ENCODE data around the gene SLC35D2. TPM values are rescaled to one million over a fixed set of nuclear protein-coding genes. Genes with fewer than 3 reads are reported as not detected.
A peak's percentile ranks its signal among the peaks of the same experiment; 100 is the strongest.
"Not testable (repeated sequence)": the region's sequence is repeated elsewhere in the genome, so short reads cannot be mapped to it uniquely, and the experiment has no call there.

SLC35D2 gene
- total RNA-seq, 8 experiments from 2014 or later = 10.6 to 38.1 (median 24.0) TPM

DNA sequence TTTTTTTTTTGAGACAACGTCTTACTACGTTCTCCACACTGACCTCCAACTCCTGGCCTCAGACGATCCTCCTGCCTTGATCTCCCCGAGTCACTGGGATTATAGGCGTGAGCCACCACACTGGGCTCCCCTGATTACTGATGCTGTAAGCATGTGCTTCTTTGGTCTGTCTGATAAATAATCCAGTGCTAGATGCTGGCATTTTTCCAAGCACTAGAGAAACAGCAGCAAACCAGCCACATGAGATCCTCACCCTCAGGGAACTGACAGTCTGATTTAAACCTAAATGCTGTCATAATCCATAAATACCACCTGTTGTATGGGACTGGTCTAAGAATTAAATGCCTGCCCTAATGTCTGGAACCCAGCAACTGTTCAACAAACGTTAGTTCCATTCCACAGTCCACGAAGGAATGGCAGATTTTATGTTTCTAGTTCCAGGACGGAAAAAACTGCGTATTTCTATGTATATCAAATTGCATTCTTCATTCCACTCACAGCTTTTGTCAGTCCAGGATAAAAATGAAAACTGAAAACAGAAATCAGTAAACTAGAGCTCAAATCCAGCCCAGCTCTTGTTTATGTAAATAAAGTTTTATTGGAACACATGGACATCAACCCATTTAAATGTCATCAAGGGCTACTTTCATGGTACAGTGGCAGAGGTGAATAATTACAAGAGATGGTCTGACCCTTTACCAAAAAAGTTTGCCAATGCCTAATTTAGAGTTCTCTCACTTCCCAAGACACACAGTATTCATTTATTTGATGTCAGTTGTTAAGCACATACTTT lies 20.1 kb downstream of the SLC35D2 start:
- WGBS, 10 experiments = 89 to 97% (median 94%) methylated on average over 4 to 9 of the region's 9 CpGs
- Histone ChIP-seq H3K27ac (no peak overlapping the region), H3K4me1 (replicated peaks in 1 of 2) (no peaks in the 10 kb centered on the region), H3K4me3 (no peak overlapping the region)
- in situ Hi-C loops (cut with MboI; ENCODE audit: low pct_unique_long_range_greater_than_20kb in 2 of 9, low sequenced_read_pairs in 9 of 9, unreplicated experiment in 9 of 9) = no loop called here
- no peak for ATAC-seq (replicated peaks in 6 of 8)

DNA sequence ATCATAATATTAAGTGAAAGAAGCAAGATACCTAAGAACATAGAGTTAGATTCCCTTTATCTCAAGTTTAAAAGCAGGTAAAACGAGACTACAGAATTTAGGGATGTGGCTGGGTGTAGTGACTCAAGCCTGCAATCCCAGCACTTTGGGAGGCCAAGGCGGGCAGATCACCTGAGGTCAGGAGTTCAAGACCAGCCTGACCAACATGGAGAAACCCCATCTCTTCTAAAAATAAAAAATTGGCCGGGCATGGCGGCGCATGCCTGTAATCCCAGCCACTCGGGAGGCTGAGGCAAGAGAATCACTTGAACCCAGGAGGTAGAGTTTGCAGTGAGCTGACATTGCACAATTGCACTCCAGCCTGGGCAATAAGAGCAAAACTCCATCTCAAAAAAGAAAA lies 21.4 kb downstream of the SLC35D2 start:
- in situ Hi-C loops (cut with MboI; ENCODE audit: low pct_unique_long_range_greater_than_20kb in 2 of 9, low sequenced_read_pairs in 9 of 9, unreplicated experiment in 9 of 9); H3K27ac ChIP-seq; H3K4me3 ChIP-seq; H3K4me1 ChIP-seq (replicated peaks in 1 of 2); ATAC-seq (replicated peaks in 6 of 8): not testable (repeated sequence)
- WGBS, 10 experiments = 67 to 100% (median 95%) methylated on average over 1 to 6 of the region's 6 CpGs; no CpG with 5 or more reads in 1 of the 10 experiments

DNA sequence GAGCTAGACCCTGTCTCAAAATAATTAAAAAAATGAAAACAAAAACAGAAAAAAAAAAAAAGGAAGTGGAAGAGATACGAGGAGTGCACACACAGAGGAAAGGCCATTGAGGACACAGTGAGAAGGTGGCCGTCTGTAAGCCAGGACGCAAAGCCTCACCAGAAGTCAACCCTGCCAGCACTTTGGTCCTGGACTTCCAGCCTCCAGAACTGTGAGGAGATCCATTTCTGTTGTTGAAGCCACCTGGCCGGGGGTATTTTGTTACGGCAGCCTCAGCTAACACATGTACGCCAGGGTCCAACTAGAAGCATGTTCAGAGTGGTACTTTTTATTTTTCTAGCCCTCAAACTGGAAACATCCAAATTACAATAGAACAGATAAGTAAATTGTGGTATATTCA lies 21.8 kb downstream of the SLC35D2 start:
- WGBS, 10 experiments = 40 to 100% (median 94%) methylated on average over 1 to 6 of the region's 6 CpGs; no CpG with 5 or more reads in 1 of the 10 experiments
- H3K27ac ChIP-seq = no peak overlapping the region
- no peak for ATAC-seq (replicated peaks in 6 of 8)
- H3K4me1 ChIP-seq (replicated peaks in 1 of 2) = no peaks in the 10 kb centered on the region
- in situ Hi-C loops (cut with MboI; ENCODE audit: low pct_unique_long_range_greater_than_20kb in 2 of 9, low sequenced_read_pairs in 9 of 9, unreplicated experiment in 9 of 9) = no loop called here
- H3K4me3 ChIP-seq = no peak overlapping the region

DNA sequence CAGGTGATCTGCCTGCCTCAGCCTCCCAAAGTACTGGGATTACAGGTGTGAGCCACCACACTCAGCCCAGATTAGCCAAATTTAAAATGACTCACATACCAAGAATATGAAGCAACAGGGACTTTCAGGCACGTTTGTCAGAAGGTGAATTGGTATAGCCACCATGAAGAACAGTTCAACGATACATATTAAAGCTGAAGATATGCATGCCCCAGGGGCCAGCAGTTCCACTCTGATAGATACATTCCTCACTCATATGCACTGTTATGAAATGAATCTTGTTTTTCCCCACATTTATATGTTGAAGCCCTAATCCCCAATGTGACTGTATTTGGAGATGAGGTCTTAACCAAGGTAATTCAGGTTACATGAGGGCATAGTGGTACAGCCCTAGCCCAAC lies 22.5 kb downstream of the SLC35D2 start:
- Histone ChIP-seq H3K4me3 (no peak overlapping the region), H3K4me1 (replicated peaks in 1 of 2) (no peaks in the 10 kb centered on the region), H3K27ac (no peak overlapping the region)
- WGBS, 10 experiments = 0 to 90% (median 82%) methylated on average over 1 to 2 of the region's 2 CpGs; no CpG with 5 or more reads in 4 of the 10 experiments
- ATAC-seq (replicated peaks in 6 of 8) = no peak
- in situ Hi-C loops (cut with MboI; ENCODE audit: low pct_unique_long_range_greater_than_20kb in 2 of 9, low sequenced_read_pairs in 9 of 9, unreplicated experiment in 9 of 9) = no loop called here

DNA sequence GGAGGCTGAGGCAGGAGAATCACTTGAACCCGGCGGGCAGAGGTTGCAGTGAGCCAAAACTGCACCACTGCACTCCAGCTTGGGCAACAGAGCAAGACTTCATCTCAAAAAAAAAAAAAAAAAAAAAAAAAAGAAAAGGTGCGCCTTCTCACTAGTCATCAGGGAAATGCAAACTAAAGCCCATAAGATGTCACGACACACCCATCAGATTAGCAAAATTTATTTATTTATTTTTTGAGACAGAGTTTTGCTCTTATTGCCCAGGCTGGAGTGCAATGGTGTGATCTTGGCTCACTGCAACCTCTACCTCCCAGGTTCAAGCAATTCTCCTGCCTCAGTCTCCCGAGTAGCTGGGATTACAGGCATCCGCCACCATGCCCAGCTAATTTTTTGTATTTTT lies 23.0 kb downstream of the SLC35D2 start:
- H3K4me3 ChIP-seq; H3K4me1 ChIP-seq (replicated peaks in 1 of 2); H3K27ac ChIP-seq; in situ Hi-C loops (cut with MboI; ENCODE audit: low pct_unique_long_range_greater_than_20kb in 2 of 9, low sequenced_read_pairs in 9 of 9, unreplicated experiment in 9 of 9): not testable (repeated sequence)
- ATAC-seq (replicated peaks in 6 of 8) = peak in 2 of 8 experiments; percentile 75 to 80
- WGBS, 10 experiments = 20 to 100% (median 100%) methylated on average over 1 to 3 of the region's 6 CpGs; no CpG with 5 or more reads in 4 of the 10 experiments

DNA sequence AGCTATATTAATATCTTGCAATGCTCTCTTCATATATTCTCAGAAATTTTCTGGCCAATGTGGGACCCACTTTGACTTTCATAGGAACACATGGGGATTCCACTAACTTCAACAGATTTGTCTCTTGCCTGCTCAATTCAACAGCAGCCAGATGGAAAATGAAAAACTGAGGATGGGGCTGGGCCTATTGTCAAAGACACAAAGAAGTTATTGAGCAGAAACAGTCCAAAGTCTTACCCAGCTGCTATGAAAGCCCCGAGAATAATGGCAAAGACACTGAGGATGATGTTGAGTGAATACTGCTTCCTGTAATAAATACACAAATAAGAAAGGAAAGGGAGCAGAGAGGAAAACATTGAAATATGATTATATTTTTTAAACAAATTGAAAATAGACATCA lies 32.6 kb downstream of the SLC35D2 start:
- H3K27ac ChIP-seq = peak overlapping the region; percentile 44 to 75
- H3K4me3 ChIP-seq = no peak overlapping the region
- peaks cover 17 to 22% of the 10 kb centered on the region in 2 donors for H3K4me1 ChIP-seq (replicated peaks in 1 of 2)
- 0 to 100% (median 17%) methylated on average over 1 of the region's 1 CpG; no CpG with 5 or more reads in 2 of the 10 experiments for WGBS, 10 experiments
- in situ Hi-C loops (cut with MboI; ENCODE audit: low pct_unique_long_range_greater_than_20kb in 2 of 9, low sequenced_read_pairs in 9 of 9, unreplicated experiment in 9 of 9) = no loop called here
- peak in 5 of 8 experiments; percentile 51 to 85 (median 73) for ATAC-seq (replicated peaks in 6 of 8)

DNA sequence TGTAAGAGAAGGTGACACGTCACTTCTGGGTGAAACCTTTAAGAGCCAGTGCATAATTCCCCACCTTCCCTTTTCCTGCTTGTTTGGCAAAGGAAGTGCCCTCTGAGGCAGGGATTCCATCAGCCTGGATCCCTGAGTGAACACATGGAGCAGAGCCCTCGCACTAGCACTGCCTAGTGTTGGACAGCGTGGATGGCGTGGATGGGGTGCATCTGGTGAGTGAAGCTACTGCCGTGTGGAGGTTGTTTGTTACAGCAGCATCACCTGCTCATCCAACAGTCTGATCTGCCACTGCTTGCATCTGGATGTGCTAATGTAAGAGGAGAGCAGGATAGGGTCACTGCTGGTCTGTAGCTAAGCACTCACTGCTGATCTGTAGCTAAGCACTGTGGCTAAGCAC lies 35.2 kb downstream of the SLC35D2 start:
- in situ Hi-C loops (cut with MboI; ENCODE audit: low pct_unique_long_range_greater_than_20kb in 2 of 9, low sequenced_read_pairs in 9 of 9, unreplicated experiment in 9 of 9) = loop anchor here in 2 of 9 experiments (25.0 kb wide), 1 partner anchor 314 kb away; the partner anchor contains the start of gene PRXL2C (in 2 of the 2)
- ATAC-seq (replicated peaks in 6 of 8) = peak in 1 of 8 experiments; percentile 41
- Histone ChIP-seq H3K4me3 (no peak overlapping the region), H3K27ac (no peak overlapping the region), H3K4me1 (replicated peaks in 1 of 2) (peaks cover 40 to 46% of the 10 kb centered on the region in 2 donors)
- WGBS, 10 experiments = 71 to 100% (median 100%) methylated on average over 1 to 3 of the region's 5 CpGs; no CpG with 5 or more reads in 5 of the 10 experiments

DNA sequence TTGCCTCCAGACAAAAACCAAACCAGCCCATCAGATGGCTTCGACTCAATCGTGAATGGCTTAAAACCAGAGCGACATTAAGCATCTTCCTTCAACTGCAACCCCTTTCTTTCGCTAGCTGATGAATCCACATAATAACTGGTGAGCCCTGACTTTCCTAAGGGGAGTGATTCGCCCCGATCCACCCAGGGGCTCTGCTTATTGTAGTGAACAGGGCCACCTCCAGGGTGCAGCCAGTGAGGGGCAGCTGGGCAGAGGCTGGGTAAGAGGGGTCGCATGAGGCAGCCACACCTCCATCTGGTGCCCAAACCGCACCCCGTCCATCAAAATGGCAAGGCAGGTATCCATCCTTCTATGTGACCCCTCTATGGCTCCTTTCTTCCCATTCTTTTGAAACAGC lies 38.0 kb downstream of the SLC35D2 start:
- in situ Hi-C loops (cut with MboI; ENCODE audit: low pct_unique_long_range_greater_than_20kb in 2 of 9, low sequenced_read_pairs in 9 of 9, unreplicated experiment in 9 of 9) = loop anchor here in 2 of 9 experiments (25.0 kb wide), 1 partner anchor 317 kb away; the partner anchor contains the start of gene PRXL2C (in 2 of the 2)
- peak in 5 of 8 experiments; percentile 14 to 52 (median 36) for ATAC-seq (replicated peaks in 6 of 8)
- peaks cover 39% of the 10 kb centered on the region in 2 donors for H3K4me1 ChIP-seq (replicated peaks in 1 of 2)
- H3K4me3 ChIP-seq = no peak overlapping the region
- WGBS, 10 experiments = 8 to 100% (median 40%) methylated on average over 1 to 6 of the region's 9 CpGs; no CpG with 5 or more reads in 2 of the 10 experiments
- peak overlapping the region; percentile 31 to 72 for H3K27ac ChIP-seq

DNA sequence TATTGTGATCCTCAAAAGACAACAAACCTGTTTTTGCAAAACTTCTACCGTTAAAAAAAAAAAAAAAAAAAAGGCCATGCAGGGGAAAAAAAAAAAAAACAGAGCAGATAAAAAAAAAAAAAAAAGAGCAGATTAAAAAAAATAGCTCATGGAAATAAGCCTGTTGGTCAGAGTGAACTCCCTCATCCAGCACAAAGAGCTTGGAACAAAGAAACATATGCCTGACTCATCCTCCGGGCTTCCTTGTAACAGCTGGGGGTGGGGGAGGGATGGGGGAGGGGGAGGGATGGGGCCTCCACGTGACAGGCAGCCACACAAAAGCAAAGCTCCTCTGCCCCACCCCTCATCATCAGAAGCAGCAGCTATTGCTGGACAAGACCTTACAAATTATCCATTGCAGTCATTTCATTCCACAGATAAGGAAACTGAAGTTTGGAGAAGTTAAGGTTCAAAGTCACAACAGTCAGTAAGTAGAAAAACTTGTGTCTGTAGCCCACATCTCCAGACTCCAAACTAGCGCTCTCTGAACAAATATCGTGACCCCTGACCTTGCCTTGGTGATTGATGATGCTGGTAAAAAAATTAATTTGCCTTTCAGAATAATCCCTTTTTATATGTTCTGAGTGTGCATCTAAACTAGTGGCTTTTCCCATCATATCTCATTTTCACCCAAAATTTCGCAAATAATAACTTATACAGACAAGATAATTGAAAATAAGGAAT lies 38.9 kb downstream of the SLC35D2 start:
- in situ Hi-C loops (cut with MboI; ENCODE audit: low pct_unique_long_range_greater_than_20kb in 2 of 9, low sequenced_read_pairs in 9 of 9, unreplicated experiment in 9 of 9) = loop anchor here in 2 of 9 experiments (25.0 kb wide), 1 partner anchor 318 kb away; the partner anchor contains the start of gene PRXL2C (in 2 of the 2)
- peak; percentile 71 to 86 (median 82) for ATAC-seq (replicated peaks in 6 of 8)
- Histone ChIP-seq H3K4me3 (peak overlapping the region in 1 of 5 donors; percentile 8), H3K27ac (peak overlapping the region in 1 of 2 donors; percentile 72), H3K4me1 (replicated peaks in 1 of 2) (peaks cover 37 to 41% of the 10 kb centered on the region in 2 donors)
- 4 to 83% (median 33%) methylated on average over 1 to 4 of the region's 6 CpGs; no CpG with 5 or more reads in 1 of the 10 experiments for WGBS, 10 experiments

DNA sequence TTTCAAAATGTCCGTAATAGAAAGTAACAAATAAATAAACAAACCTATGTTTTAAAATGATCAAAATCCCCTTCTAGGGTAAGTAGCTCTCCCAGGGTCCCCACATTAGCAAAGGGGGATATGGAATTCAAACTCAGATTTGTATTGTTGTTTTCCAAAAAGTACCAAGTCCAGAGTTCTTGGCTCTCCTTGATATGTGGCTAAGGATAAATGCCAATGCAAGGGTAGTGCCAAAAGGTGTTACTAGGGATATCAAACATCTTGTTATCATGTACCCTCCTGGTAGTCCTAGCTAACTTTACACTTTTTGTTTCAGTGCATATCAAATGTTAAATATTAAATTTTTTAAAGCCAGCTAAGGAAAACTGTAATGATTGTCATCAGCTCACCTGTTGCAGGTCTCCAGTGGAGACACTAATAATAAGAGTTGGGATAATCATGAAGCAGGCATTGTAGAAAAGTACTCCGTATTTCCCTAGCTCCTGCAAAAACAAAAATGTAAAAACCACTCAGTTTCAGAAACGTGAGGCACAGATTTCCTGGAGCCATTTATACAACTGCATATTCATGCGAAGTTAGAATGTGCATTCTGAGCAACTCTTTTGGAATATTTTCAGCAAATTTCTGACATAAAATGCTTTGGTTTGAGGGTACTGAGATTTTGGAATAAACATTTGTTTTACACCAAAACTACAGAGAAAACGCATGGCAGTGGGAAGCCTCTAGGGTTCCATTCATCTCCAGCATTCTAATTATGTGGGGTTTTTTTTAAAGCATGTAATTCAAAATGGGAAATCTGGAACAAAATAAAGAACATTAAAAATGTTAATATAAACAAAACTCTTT lies 39.8 kb downstream of the SLC35D2 start:
- Histone ChIP-seq H3K4me1 (replicated peaks in 1 of 2) (peaks cover 41 to 43% of the 10 kb centered on the region in 2 donors), H3K27ac (peak overlapping the region; percentile 12 to 37), H3K4me3 (no peak overlapping the region)
- in situ Hi-C loops (cut with MboI; ENCODE audit: low pct_unique_long_range_greater_than_20kb in 2 of 9, low sequenced_read_pairs in 9 of 9, unreplicated experiment in 9 of 9) = loop anchor here in 2 of 9 experiments (25.0 kb wide), 1 partner anchor 319 kb away; the partner anchor contains the start of gene PRXL2C (in 2 of the 2)
- ATAC-seq (replicated peaks in 6 of 8) = peak in 3 of 8 experiments; percentile 13 to 66 (median 13)
- WGBS, 10 experiments = 7 to 86% (median 51%) methylated on average over 3 to 4 of the region's 5 CpGs

DNA sequence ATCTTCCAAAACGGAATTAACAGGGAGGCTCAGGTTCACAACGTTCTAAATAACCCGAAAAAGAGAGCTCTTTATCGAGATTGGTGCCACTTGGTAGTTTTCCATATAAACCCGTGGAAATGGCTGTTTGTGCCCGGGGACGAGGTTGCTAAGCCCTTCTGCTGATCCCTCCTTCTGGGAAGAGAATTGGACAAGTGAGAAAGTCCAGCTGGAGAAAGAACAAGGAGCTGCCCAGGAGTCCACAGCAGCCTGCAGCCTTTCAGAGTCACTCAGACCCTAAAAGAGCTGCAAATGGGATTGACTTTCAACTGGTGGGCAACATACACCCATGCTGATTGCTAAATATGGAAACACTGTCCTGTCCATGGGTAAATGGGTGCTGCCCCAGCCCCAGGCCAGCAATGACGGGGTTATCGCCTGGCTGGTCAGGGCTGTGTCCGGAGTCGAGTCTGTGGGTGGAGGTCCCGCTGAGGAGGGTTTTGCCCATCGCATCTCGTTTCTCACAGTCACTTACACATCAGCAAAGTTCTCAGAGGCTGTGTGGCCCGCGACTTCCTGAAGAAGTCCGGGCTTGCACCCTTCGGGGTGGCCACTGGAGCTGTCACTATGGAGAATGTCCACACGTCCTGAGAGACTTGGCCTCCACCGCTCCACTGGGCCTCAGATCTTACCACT lies 40.8 kb downstream of the SLC35D2 start:
- no peak for ATAC-seq (replicated peaks in 6 of 8)
- 70 to 100% (median 86%) methylated on average over 3 to 10 of the region's 20 CpGs; no CpG with 5 or more reads in 2 of the 10 experiments for WGBS, 10 experiments
- peaks cover 41 to 43% of the 10 kb centered on the region in 2 donors for H3K4me1 ChIP-seq (replicated peaks in 1 of 2)
- H3K27ac ChIP-seq = no peak overlapping the region
- no peak overlapping the region for H3K4me3 ChIP-seq
- in situ Hi-C loops (cut with MboI; ENCODE audit: low pct_unique_long_range_greater_than_20kb in 2 of 9, low sequenced_read_pairs in 9 of 9, unreplicated experiment in 9 of 9) = loop anchor here in 2 of 9 experiments (25.0 kb wide), 1 partner anchor 320 kb away; the partner anchor contains the start of gene PRXL2C (in 2 of the 2)

Measured in motor neuron (in vitro differentiated cells).